Stimulated activated CD4-positive, alpha-beta T cell treated with anti-CD3 and anti-CD28 coated beads, Interleukin-4, amount 100 ng/mL, for 48 hours (primary cell): ENCODE results near the gene MAPK10.
"Not testable (repeated sequence)": the region's sequence is repeated elsewhere in the genome, so short reads cannot be mapped to it uniquely, and the experiment has no call there.

Source experiments
- DNase-seq, 2 donors: peaks; one replicate each; pipeline ENCODE4 v3.0.0-alpha.2; 2020; ENCODE audit warnings: low read depth in 2 of 2

Gene MAPK10

GRCh38 chr4:85968945-85969819 is 390.7 kb downstream of the MAPK10 start:
- no peak for DNase-seq

- DNase-seq = no peak
Measured at GRCh38 chr4:85967872-85968271, 392.0 kb downstream of the MAPK10 start.

- DNase-seq = no peak
Measured at GRCh38 chr4:85966373-85966772, 393.5 kb downstream of the MAPK10 start.

- DNase-seq = no peak
Measured at GRCh38 chr4:85965529-85965928, 394.3 kb downstream of the MAPK10 start.

- not testable (repeated sequence) for DNase-seq
Measured at GRCh38 chr4:85965017-85965416, 394.8 kb downstream of the MAPK10 start.

GRCh38 chr4:85964298-85964697 is 395.6 kb downstream of the MAPK10 start:
- no peak for DNase-seq

- no peak for DNase-seq
Measured at GRCh38 chr4:85963231-85963630, 396.6 kb downstream of the MAPK10 start.

- no peak for DNase-seq
Measured at GRCh38 chr4:85961887-85962286, 398.0 kb downstream of the MAPK10 start.

- no peak for DNase-seq
Measured at GRCh38 chr4:85956293-85956945, 403.4 kb downstream of the MAPK10 start.

GRCh38 chr4:85955620-85956292 is 404.1 kb downstream of the MAPK10 start:
- DNase-seq = no peak

- DNase-seq = no peak
Measured at GRCh38 chr4:85953651-85954018, 406.2 kb downstream of the MAPK10 start.

- no peak for DNase-seq
Measured at GRCh38 chr4:85952972-85953650, 406.7 kb downstream of the MAPK10 start.

GRCh38 chr4:85952528-85952927 is 407.3 kb downstream of the MAPK10 start:
- no peak for DNase-seq

- DNase-seq = no peak
Measured at GRCh38 chr4:85951099-85951498, 408.8 kb downstream of the MAPK10 start.

- no peak for DNase-seq
Measured at GRCh38 chr4:85946821-85947220, 413.0 kb downstream of the MAPK10 start.

GRCh38 chr4:85942107-85942506 is 417.7 kb downstream of the MAPK10 start:
- no peak for DNase-seq

- DNase-seq = no peak
Measured at GRCh38 chr4:85940151-85940550, 419.7 kb downstream of the MAPK10 start.
